Duodenal mucosa (tissue), 2 donors: Measurements from ENCODE around the gene ZDHHC14.

Experiments used
- H3K27ac ChIP-seq: one replicate; pipeline ENCODE4 v1.7.0; 2013; ENCODE audit warnings: low read depth, low read length
- H3K27me3 ChIP-seq, 2 donors: one replicate each; pipeline ENCODE4 v1.7.0; 2013; ENCODE audit warnings: low read length in 2 of 2, control low read depth in 1 of 2; ENCODE audit not compliant: insufficient read depth in 2 of 2, control insufficient read depth in 1 of 2
- H3K36me3 ChIP-seq, 2 donors: one replicate each; pipeline ENCODE4 v1.7.0; 2013; ENCODE audit warnings: low read length in 2 of 2, control low read depth in 1 of 2; ENCODE audit not compliant: insufficient read depth in 2 of 2, control insufficient read depth in 1 of 2
- H3K4me1 ChIP-seq, 2 donors: one replicate each; pipeline ENCODE4 v1.7.0; 2013; ENCODE audit warnings: low read length in 2 of 2, control low read depth in 1 of 2; ENCODE audit not compliant: insufficient read depth in 2 of 2, control insufficient read depth in 1 of 2
- H3K4me3 ChIP-seq, 2 donors: one replicate each; pipeline ENCODE4 v1.7.0; 2013; ENCODE audit warnings: low read length in 2 of 2, low read depth in 1 of 2
- H3K9ac ChIP-seq, 2 donors: one replicate each; pipeline ENCODE4 v1.7.0; 2013; ENCODE audit warnings: low read length in 2 of 2, low read depth in 1 of 2
- H3K9me3 ChIP-seq, 2 donors: one replicate each; pipeline ENCODE4 v1.7.0; 2013; ENCODE audit warnings: low read length in 2 of 2, control low read depth in 1 of 2; ENCODE audit not compliant: control insufficient read depth in 1 of 2

Gene ZDHHC14

GRCh38 chr6:157621406-157621805 lies 240.4 kb downstream of the ZDHHC14 start:
- Histone ChIP-seq H3K4me3 (no peak overlapping the region), H3K9me3 (no peaks in the 10 kb centered on the region), H3K9ac (no peak overlapping the region), H3K27ac (no peak overlapping the region), H3K4me1 (peaks cover 6% of the 10 kb centered on the region in 2 donors), H3K36me3 (no peaks in the 10 kb centered on the region), H3K27me3 (no peaks in the 10 kb centered on the region)

GRCh38 chr6:157622427-157622826 lies 241.4 kb downstream of the ZDHHC14 start:
- Histone ChIP-seq H3K9ac (no peak overlapping the region), H3K4me1 (peaks cover 6% of the 10 kb centered on the region in 2 donors), H3K27me3 (no peaks in the 10 kb centered on the region), H3K9me3 (no peaks in the 10 kb centered on the region), H3K4me3 (no peak overlapping the region), H3K36me3 (no peaks in the 10 kb centered on the region), H3K27ac (no peak overlapping the region)

- Histone ChIP-seq H3K4me3 (no peak overlapping the region), H3K9ac (no peak overlapping the region), H3K27ac (no peak overlapping the region), H3K27me3 (no peaks in the 10 kb centered on the region), H3K4me1 (peaks cover 6% of the 10 kb centered on the region in 2 donors), H3K9me3 (no peaks in the 10 kb centered on the region), H3K36me3 (peaks cover 0 to under 1% of the 10 kb centered on the region in 2 donors)
These were observed 244.1 kb downstream of the ZDHHC14 start for GRCh38 chr6:157625111-157625510.

GRCh38 chr6:157625764-157626163 lies 244.8 kb downstream of the ZDHHC14 start:
- Histone ChIP-seq H3K27ac (no peak overlapping the region), H3K9me3 (no peaks in the 10 kb centered on the region), H3K9ac (no peak overlapping the region), H3K27me3 (no peaks in the 10 kb centered on the region), H3K36me3 (peaks cover under 1 to 4% of the 10 kb centered on the region in 2 donors), H3K4me1 (peaks cover under 1% of the 10 kb centered on the region in 2 donors), H3K4me3 (no peak overlapping the region)

- Histone ChIP-seq H3K4me1 (no peaks in the 10 kb centered on the region), H3K4me3 (no peak overlapping the region)
These were observed 246.4 kb downstream of the ZDHHC14 start for GRCh38 chr6:157627195-157627966.

GRCh38 chr6:157628463-157628862 lies 247.5 kb downstream of the ZDHHC14 start:
- H3K36me3 ChIP-seq: peaks cover 3 to 12% of the 10 kb centered on the region in 2 donors
- H3K9me3 ChIP-seq: no peaks in the 10 kb centered on the region
- no peaks in the 10 kb centered on the region for H3K27me3 ChIP-seq
- H3K27ac ChIP-seq: no peak overlapping the region
- no peak overlapping the region for H3K9ac ChIP-seq
- no peak overlapping the region for H3K4me3 ChIP-seq
- H3K4me1 ChIP-seq: no peaks in the 10 kb centered on the region

More at GRCh38 chr6:157627195-157627966, 246.4 kb downstream of the ZDHHC14 start:
- no peak overlapping the region for H3K27ac ChIP-seq
- no peaks in the 10 kb centered on the region for H3K27me3 ChIP-seq
- no peaks in the 10 kb centered on the region for H3K9me3 ChIP-seq
- H3K9ac ChIP-seq: no peak overlapping the region
- H3K36me3 ChIP-seq: peaks cover 3 to 6% of the 10 kb centered on the region in 2 donors

- H3K27ac ChIP-seq: no peak overlapping the region
- no peaks in the 10 kb centered on the region for H3K27me3 ChIP-seq
- no peaks in the 10 kb centered on the region for H3K4me1 ChIP-seq
- peaks cover 3 to 12% of the 10 kb centered on the region in 2 donors for H3K36me3 ChIP-seq
- no peak overlapping the region for H3K9ac ChIP-seq
- H3K4me3 ChIP-seq: no peak overlapping the region
- no peaks in the 10 kb centered on the region for H3K9me3 ChIP-seq
These were observed 248.2 kb downstream of the ZDHHC14 start for GRCh38 chr6:157629220-157629619.

GRCh38 chr6:157630463-157631080 lies 249.6 kb downstream of the ZDHHC14 start:
- Histone ChIP-seq H3K27me3 (no peaks in the 10 kb centered on the region), H3K27ac (no peak overlapping the region), H3K4me1 (no peaks in the 10 kb centered on the region), H3K9ac (no peak overlapping the region), H3K36me3 (peaks cover 3 to 18% of the 10 kb centered on the region in 2 donors), H3K9me3 (no peaks in the 10 kb centered on the region), H3K4me3 (no peak overlapping the region)

- no peaks in the 10 kb centered on the region for H3K27me3 ChIP-seq
- H3K27ac ChIP-seq: no peak overlapping the region
- H3K9ac ChIP-seq: no peak overlapping the region
- H3K9me3 ChIP-seq: no peaks in the 10 kb centered on the region
- no peak overlapping the region for H3K4me3 ChIP-seq
- H3K4me1 ChIP-seq: no peaks in the 10 kb centered on the region
- H3K36me3 ChIP-seq: peaks cover 6 to 25% of the 10 kb centered on the region in 2 donors
These were observed 250.4 kb downstream of the ZDHHC14 start for GRCh38 chr6:157631412-157631811.

GRCh38 chr6:157631838-157632614 lies 251.0 kb downstream of the ZDHHC14 start:
- Histone ChIP-seq H3K9ac (no peak overlapping the region), H3K27ac (no peak overlapping the region)

More at GRCh38 chr6:157631838-157632614, 251.0 kb downstream of the ZDHHC14 start:
- Histone ChIP-seq H3K36me3 (peaks cover 6 to 31% of the 10 kb centered on the region in 2 donors), H3K4me3 (no peak overlapping the region), H3K4me1 (no peaks in the 10 kb centered on the region), H3K27me3 (no peaks in the 10 kb centered on the region), H3K9me3 (no peaks in the 10 kb centered on the region)
